Fibroblast of lung (primary cell): ENCODE measurements around the gene GRIK1. TPM values are rescaled to one million over a fixed set of nuclear protein-coding genes. Genes with fewer than 3 reads are reported as not detected.

Source experiments
- DNase-seq, 2 donors: peaks; one replicate each; pipeline versions ENCODE4 v3.0.0 to v3.0.0-alpha.2; 2010; ENCODE audit warnings: low read depth in 2 of 2
- H2AFZ ChIP-seq: 2 replicates; pipeline ENCODE4 v1.5.1; 2012; ENCODE audit warnings: low read length, control low read depth, inconsistent platforms
- H3K27ac ChIP-seq: 2 replicates; pipeline ENCODE4 v1.5.1; 2011; ENCODE audit warnings: low read length, control low read depth; ENCODE audit not compliant: insufficient read depth
- H3K27me3 ChIP-seq: 2 replicates; pipeline ENCODE4 v1.5.1; 2011; ENCODE audit warnings: mild to moderate bottlenecking, low read length; ENCODE audit not compliant: control insufficient read depth, insufficient read depth
- H3K36me3 ChIP-seq: 2 replicates; pipeline ENCODE4 v1.5.1; 2011; ENCODE audit warnings: low read length; ENCODE audit not compliant: control insufficient read depth, insufficient read depth
- H3K4me1 ChIP-seq: 2 replicates; pipeline ENCODE4 v1.5.1; 2011; ENCODE audit warnings: low read length; ENCODE audit not compliant: control insufficient read depth, insufficient read depth; ENCODE audit errors: extremely low read depth
- H3K4me2 ChIP-seq: 2 replicates; pipeline ENCODE4 v1.5.1; 2011; ENCODE audit warnings: low read length, control low read depth; ENCODE audit not compliant: insufficient read depth; ENCODE audit errors: extremely low read depth
- H3K4me3 ChIP-seq, 4 experiments: fragments of 200-600 bp in 1 of 4; sonication (generic) in 1 of 4; replicated peaks in 1 of 4; 2 replicates each; pipeline ENCODE4 v1.5.1; 2011 to 2016; ENCODE audit warnings: low read length in 4 of 4, low read depth in 3 of 4, mild to moderate bottlenecking in 3 of 4, control low read depth in 2 of 4, inconsistent platforms in 1 of 4, mixed read lengths in 1 of 4; ENCODE audit not compliant: insufficient read depth in 1 of 4; ENCODE audit errors: control extremely low read depth in 1 of 4
- H3K79me2 ChIP-seq: 2 replicates; pipeline ENCODE4 v1.5.1; 2012; ENCODE audit warnings: mild to moderate bottlenecking, low read length, inconsistent platforms; ENCODE audit not compliant: control insufficient read depth, insufficient read depth
- H3K9ac ChIP-seq: 2 replicates; pipeline ENCODE4 v1.5.1; 2011; ENCODE audit warnings: mild to moderate bottlenecking, low read length, control low read depth; ENCODE audit not compliant: insufficient read depth
- H3K9me3 ChIP-seq: 2 replicates; pipeline ENCODE4 v1.5.1; 2012; ENCODE audit warnings: low read depth, low read length; ENCODE audit not compliant: control insufficient read depth, insufficient read depth
- H4K20me1 ChIP-seq: 2 replicates; pipeline ENCODE4 v1.5.1; 2011; ENCODE audit warnings: low read length; ENCODE audit not compliant: control insufficient read depth, insufficient read depth; ENCODE audit errors: extremely low read depth
- EZH2 ChIP-seq: IDR thresholded peaks from 2 replicates; pipeline ENCODE4 v1.5.1; 2012; ENCODE audit warnings: low read length, control low read depth, mild to moderate bottlenecking; ENCODE audit errors: missing control alignments
- polyA plus RNA-seq, 2 donors: library from polyadenylated mRNA; depleted of rRNA in 1 of 2; stranded (reverse) in 1 of 2; unstranded in 1 of 2; fragments of >200 nt; gene quantifications; 2 replicates each; pipeline ENCODE4 v1.2.1, GENCODE V29; 2011 to 2012; ENCODE audit warnings: missing spikeins in 1 of 2
- total RNA-seq: library from RNA; depleted of rRNA; stranded (reverse); fragments of >200 nt; gene quantifications from 2 replicates; pipeline ENCODE4 v1.2.1, GENCODE V29; 2014
- TF ChIP-seq, protein P1 (sequence below), 2 donors: IDR thresholded peaks in 1 of 2; conservative IDR thresholded peaks in 1 of 2; 1 replicate in 1 of 2; 2 replicates in 1 of 2; pipeline ENCODE4 v1.5.1; 2011 to 2012; ENCODE audit warnings: low read length in 2 of 2, control low read depth in 1 of 2, inconsistent platforms in 1 of 2, low read depth in 1 of 2, mild to moderate bottlenecking in 1 of 2

GRIK1 gene
- total and polyA plus RNA-seq, 2 donors (not counting 1 experiment from before 2014, with no cell fraction given): not detected

DNA sequence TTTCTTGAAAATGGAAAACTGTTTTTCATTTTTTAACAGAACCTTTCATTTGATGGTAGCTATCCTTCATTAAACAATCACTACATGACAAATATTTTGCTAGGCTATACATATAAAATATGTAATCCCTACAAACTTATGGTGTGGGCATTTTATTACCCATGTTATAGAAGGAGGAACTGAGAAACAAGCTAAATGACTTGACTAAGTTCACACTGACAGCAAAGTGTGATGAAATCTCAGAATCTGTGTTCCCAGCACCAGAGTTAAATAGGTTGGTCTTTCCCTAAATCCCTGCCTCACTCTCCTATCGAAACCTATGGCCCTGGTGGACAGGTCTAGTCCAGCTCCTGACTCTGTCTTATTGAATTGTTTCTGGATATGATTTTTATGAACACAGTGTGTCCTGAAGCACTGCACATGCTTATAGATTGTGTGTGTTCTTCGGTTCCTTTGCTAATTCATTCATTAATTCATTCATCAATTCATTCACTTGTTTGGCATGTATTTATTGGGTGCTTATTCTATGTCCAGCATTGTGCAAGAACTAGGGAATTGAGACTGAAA lies 301.0 kb downstream of the GRIK1 start:
- no peak for DNase-seq
- no peak for TF ChIP-seq EZH2
- TF ChIP-seq, protein P1, sequence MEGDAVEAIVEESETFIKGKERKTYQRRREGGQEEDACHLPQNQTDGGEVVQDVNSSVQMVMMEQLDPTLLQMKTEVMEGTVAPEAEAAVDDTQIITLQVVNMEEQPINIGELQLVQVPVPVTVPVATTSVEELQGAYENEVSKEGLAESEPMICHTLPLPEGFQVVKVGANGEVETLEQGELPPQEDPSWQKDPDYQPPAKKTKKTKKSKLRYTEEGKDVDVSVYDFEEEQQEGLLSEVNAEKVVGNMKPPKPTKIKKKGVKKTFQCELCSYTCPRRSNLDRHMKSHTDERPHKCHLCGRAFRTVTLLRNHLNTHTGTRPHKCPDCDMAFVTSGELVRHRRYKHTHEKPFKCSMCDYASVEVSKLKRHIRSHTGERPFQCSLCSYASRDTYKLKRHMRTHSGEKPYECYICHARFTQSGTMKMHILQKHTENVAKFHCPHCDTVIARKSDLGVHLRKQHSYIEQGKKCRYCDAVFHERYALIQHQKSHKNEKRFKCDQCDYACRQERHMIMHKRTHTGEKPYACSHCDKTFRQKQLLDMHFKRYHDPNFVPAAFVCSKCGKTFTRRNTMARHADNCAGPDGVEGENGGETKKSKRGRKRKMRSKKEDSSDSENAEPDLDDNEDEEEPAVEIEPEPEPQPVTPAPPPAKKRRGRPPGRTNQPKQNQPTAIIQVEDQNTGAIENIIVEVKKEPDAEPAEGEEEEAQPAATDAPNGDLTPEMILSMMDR (conservative IDR thresholded peaks at IDR 0.05 in 1 of 2, IDR thresholded peaks at IDR 0.05 in 1 of 2; ENCODE audit: low read depth in 1 of 2, low read length in 2 of 2): no peak
- no peak overlapping the region for H3K4me2 ChIP-seq

DNA sequence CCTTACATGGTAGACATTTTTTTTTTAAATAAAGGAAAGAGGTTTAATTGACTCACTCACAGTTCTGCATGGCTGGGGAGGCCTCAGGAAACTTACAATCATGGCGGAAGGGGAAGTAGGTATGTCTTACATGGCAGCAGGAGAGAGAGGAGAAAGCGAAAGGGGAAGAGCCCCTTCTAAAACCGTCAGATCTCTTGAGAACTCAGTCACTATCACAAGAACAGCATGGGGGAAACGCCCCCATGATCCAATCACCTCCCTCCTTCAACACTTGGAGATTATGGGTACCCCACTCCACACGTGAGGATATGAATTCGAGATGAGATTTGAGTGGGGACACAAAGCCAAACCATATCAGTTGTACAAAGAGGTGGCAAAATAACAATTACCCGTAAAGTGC lies 301.7 kb downstream of the GRIK1 start:
- Histone ChIP-seq H3K79me2 (no peaks in the 10 kb centered on the region), H3K4me3 (no peak overlapping the region), H3K9me3 (no peaks in the 10 kb centered on the region), H3K4me1 (no peaks in the 10 kb centered on the region), H3K9ac (no peak overlapping the region), H3K4me2 (no peak overlapping the region), H3K27ac (no peak overlapping the region), H2AFZ (no peak overlapping the region), H4K20me1 (no peaks in the 10 kb centered on the region), H3K27me3 (no peaks in the 10 kb centered on the region), H3K36me3 (no peaks in the 10 kb centered on the region)
- DNase-seq: no peak
- TF ChIP-seq, protein P1 (conservative IDR thresholded peaks at IDR 0.05 in 1 of 2, IDR thresholded peaks at IDR 0.05 in 1 of 2; ENCODE audit: low read depth in 1 of 2, low read length in 2 of 2): no peak
- TF ChIP-seq EZH2: no peak

More for the DNA sequence above, 301.0 kb downstream of the GRIK1 start:
- Histone ChIP-seq H3K9ac (no peak overlapping the region), H3K4me1 (no peaks in the 10 kb centered on the region), H3K79me2 (no peaks in the 10 kb centered on the region), H2AFZ (no peak overlapping the region), H3K27ac (no peak overlapping the region), H3K27me3 (no peaks in the 10 kb centered on the region), H3K9me3 (no peaks in the 10 kb centered on the region), H3K36me3 (no peaks in the 10 kb centered on the region), H4K20me1 (no peaks in the 10 kb centered on the region), H3K4me3 (no peak overlapping the region)

DNA sequence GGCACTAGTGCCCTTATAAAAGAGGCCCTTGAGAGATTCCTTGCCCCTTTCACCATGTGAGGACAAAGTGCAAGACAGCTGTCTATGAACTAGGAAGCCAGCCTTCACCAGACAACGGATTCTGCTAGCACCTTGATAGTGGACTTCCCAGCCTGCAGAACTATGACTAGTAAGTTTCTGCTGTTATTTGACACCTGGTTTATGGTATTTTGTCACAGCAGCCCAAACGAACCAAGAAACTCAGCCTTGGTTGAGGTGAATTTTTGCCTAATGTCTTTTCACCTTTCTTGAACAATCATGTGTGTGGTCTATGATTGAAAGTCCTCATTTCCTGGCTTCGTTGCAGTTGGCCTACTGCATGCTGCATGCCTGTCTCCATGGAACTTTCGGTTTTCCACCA lies 302.2 kb downstream of the GRIK1 start:
- no peaks in the 10 kb centered on the region for H3K4me1 ChIP-seq
- TF ChIP-seq EZH2: no peak
- TF ChIP-seq, protein P1 (conservative IDR thresholded peaks at IDR 0.05 in 1 of 2, IDR thresholded peaks at IDR 0.05 in 1 of 2; ENCODE audit: low read depth in 1 of 2, low read length in 2 of 2): no peak
- H3K27me3 ChIP-seq: no peaks in the 10 kb centered on the region
- H3K36me3 ChIP-seq: no peaks in the 10 kb centered on the region
- no peak overlapping the region for H3K4me2 ChIP-seq
- H3K4me3 ChIP-seq: no peak overlapping the region
- no peaks in the 10 kb centered on the region for H3K9me3 ChIP-seq
- H3K9ac ChIP-seq: no peak overlapping the region
- H3K79me2 ChIP-seq: no peaks in the 10 kb centered on the region
- DNase-seq: no peak
- H4K20me1 ChIP-seq: no peaks in the 10 kb centered on the region
- no peak overlapping the region for H2AFZ ChIP-seq
- H3K27ac ChIP-seq: no peak overlapping the region
